ENCODE data around the gene ADAM22. TPM values are rescaled to one million over a fixed set of nuclear protein-coding genes. Genes with fewer than 3 reads are reported as not detected.

Gene ADAM22
- polyA plus RNA-seq, 2 of the 4 experiments (the other 2 are of a cell fraction) = 0.53 to 0.59 TPM

Other genes with a start within 250 kb of the ADAM22 start
- gene SLC25A40, start 57.9 kb upstream of the ADAM22 start, polyA plus RNA-seq (2011; rRNA removed) = 19.5 and 22.0 TPM in 2 replicates
- gene SLC25A40, start 57.9 kb upstream of the ADAM22 start, polyA plus RNA-seq (2017; fragmentation: RNase III; extraction: RNeasy Plus Mini Kit Qiagen cat#74134 plus additional on column Dnase treatment) = 9.4 to 11.8 TPM (median 10.1 TPM) in 3 replicates
- 17.3 and 29.3 TPM in 2 replicates for gene DBF4, start 57.8 kb upstream of the ADAM22 start, polyA plus RNA-seq (2011; rRNA removed)
- 27.8 to 30.0 TPM (median 28.2 TPM) in 3 replicates for gene DBF4, start 57.8 kb upstream of the ADAM22 start, polyA plus RNA-seq (2017; fragmentation: RNase III; extraction: RNeasy Plus Mini Kit Qiagen cat#74134 plus additional on column Dnase treatment)

All from A549 (cell line).